ENCODE data around the gene SAMSN1. TPM values are rescaled to one million over a fixed set of nuclear protein-coding genes. Genes with fewer than 3 reads are reported as not detected.

Gene SAMSN1
- total RNA-seq, 1 donor from 2014 or later = 1.0 TPM

DNA sequence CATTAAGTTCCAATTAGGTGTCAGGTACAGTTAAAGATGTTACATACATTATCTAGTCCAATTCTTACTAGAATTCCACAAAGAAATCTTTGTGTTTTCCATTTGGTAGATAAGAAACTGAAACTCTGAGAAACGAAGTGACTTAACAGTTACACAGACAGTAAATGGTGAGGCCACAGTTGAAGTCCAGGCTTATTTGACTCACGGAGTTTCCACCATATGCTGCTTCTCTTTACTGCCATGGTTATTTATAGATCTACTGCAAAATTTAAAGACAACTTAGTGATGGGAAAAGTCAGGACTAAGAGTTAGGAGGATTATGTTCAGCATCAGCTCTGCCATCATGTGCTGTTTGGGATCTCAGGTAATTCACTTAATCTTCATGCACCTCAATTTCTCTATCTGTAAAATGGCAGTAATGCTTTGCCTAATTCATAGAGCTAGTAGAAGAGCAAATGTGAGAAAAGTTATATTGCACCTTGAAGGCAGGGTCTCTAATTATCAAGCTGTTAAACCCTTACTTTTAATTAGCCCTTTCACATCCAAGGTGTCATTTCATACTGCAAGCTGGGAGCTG, 26.2 kb upstream of the SAMSN1 start:
- DNase-seq = no peak
- Histone ChIP-seq H3K4me3 (no peak overlapping the region), H3K27ac (replicated peaks) (no peak overlapping the region), H3K27me3 (ENCODE audit: low read depth) (no peaks in the 10 kb centered on the region), H3K4me1 (no peaks in the 10 kb centered on the region), H3K36me3 (no peaks in the 10 kb centered on the region), H3K9me3 (replicated peaks) (no peaks in the 10 kb centered on the region)
- TF ChIP-seq, protein P1, sequence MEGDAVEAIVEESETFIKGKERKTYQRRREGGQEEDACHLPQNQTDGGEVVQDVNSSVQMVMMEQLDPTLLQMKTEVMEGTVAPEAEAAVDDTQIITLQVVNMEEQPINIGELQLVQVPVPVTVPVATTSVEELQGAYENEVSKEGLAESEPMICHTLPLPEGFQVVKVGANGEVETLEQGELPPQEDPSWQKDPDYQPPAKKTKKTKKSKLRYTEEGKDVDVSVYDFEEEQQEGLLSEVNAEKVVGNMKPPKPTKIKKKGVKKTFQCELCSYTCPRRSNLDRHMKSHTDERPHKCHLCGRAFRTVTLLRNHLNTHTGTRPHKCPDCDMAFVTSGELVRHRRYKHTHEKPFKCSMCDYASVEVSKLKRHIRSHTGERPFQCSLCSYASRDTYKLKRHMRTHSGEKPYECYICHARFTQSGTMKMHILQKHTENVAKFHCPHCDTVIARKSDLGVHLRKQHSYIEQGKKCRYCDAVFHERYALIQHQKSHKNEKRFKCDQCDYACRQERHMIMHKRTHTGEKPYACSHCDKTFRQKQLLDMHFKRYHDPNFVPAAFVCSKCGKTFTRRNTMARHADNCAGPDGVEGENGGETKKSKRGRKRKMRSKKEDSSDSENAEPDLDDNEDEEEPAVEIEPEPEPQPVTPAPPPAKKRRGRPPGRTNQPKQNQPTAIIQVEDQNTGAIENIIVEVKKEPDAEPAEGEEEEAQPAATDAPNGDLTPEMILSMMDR (IDR thresholded peaks at IDR 0.05; ENCODE audit: borderline replicate concordance) = no peak
- intact Hi-C loops (cut with micrococcal nuclease) = no loop called here

DNA sequence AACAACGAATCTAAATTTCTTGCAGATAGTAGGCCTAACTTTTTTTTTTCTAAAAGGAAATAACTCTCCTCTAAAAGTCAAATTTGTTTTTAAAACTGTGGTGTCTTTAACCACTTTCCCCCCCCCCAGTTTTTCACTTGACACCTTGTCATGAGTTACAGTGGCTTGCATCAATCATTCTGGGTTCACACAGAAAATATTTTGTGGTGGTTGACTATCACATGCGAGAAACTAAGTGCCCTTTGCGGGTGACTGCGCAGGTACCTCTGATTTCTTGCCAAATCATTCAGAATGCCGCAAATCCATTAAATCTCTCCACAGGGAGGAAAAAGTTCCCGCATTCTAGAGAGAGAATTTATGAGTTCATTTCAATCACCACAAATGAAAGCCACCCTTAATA, 23.8 kb upstream of the SAMSN1 start:
- Histone ChIP-seq H3K4me1 (no peaks in the 10 kb centered on the region), H3K27ac (replicated peaks) (no peak overlapping the region), H3K27me3 (ENCODE audit: low read depth) (no peaks in the 10 kb centered on the region), H3K36me3 (no peaks in the 10 kb centered on the region), H3K4me3 (no peak overlapping the region), H3K9me3 (replicated peaks) (no peaks in the 10 kb centered on the region)
- intact Hi-C loops (cut with micrococcal nuclease) = no loop called here
- TF ChIP-seq, protein P1 (IDR thresholded peaks at IDR 0.05; ENCODE audit: borderline replicate concordance) = no peak
- DNase-seq = no peak

DNA sequence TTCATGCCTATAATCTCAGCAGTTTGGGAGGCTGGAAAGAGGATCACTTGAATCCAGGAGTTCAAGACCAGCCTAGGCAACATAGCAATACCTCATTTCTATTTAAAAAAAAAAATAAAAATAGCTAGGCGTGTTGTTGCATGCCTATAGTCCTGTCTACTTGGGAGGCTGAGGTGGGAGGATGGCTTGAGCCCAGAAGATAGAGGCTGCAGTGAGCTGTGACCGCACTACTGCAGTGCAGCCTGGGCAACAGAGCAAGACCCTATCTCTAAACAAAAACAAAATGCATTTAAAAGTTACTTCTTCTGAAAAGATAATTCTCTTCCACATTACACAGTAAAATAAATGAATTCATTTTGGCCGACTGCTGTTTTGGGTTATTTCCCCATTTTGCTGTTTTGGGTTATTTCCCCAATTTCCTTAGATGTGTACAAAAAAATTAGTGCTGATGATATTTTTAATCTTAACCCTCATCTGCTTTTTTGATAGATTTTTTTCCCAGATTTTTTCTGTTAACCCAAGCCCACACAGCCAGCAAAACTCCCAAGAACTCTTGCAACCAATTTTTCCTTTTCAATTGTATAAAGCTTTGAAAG, 23.0 kb upstream of the SAMSN1 start:
- TF ChIP-seq, protein P1 (IDR thresholded peaks at IDR 0.05; ENCODE audit: borderline replicate concordance) = no peak
- no peak overlapping the region for H3K4me3 ChIP-seq
- DNase-seq = no peak
- no peaks in the 10 kb centered on the region for H3K9me3 ChIP-seq (replicated peaks)
- intact Hi-C loops (cut with micrococcal nuclease) = no loop called here
- no peaks in the 10 kb centered on the region for H3K4me1 ChIP-seq
- H3K36me3 ChIP-seq = no peaks in the 10 kb centered on the region
- no peak overlapping the region for H3K27ac ChIP-seq (replicated peaks)
- no peaks in the 10 kb centered on the region for H3K27me3 ChIP-seq (ENCODE audit: low read depth)

DNA sequence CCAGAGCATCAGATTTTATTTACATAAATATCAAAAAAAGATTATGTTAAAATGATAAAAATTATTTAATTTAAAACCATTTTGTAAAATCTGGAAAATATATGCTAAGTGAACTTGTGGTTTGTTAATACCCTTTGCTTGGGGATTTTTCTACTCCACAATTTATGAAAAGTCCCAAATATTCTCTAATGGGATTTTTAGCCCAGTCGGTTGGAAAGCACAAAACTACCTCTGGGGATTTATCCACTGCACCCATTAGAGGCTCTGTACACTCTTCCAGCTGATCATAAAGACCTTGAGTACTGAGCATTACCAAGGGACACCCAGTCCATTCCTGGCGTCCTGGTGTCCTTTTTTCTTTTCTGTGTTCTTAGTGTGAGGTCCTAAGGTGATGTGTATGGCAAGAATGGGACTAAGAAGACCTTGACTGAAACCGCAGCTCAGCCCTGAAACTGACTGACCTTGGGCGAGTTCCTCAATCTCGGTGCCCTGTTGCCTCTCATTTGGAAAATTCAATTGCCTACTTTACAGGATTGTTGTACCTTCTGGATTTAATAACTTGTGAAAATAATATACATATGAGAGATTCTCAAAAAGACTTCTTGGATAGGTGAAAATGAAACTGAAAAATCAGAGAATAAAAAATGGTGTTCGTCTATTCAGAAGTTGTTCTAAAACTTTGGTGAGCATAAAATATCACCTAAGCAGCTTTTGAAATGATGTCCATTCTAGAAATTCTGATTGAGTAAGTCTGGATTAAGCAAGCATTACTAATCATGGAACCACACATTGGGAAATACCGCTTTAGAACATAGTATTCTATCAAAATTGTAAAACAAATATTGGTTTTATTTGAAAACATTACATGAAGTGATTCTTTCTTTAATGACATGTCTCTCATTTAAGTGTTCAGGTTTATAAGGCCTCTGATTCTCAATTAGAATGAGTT, 21.5 kb upstream of the SAMSN1 start:
- TF ChIP-seq, protein P1 (IDR thresholded peaks at IDR 0.05; ENCODE audit: borderline replicate concordance) = no peak
- Histone ChIP-seq H3K4me3 (no peak overlapping the region), H3K27me3 (ENCODE audit: low read depth) (no peaks in the 10 kb centered on the region), H3K27ac (replicated peaks) (no peak overlapping the region), H3K4me1 (no peaks in the 10 kb centered on the region), H3K36me3 (no peaks in the 10 kb centered on the region), H3K9me3 (replicated peaks) (no peaks in the 10 kb centered on the region)
- DNase-seq = no peak
- intact Hi-C loops (cut with micrococcal nuclease) = no loop called here

DNA sequence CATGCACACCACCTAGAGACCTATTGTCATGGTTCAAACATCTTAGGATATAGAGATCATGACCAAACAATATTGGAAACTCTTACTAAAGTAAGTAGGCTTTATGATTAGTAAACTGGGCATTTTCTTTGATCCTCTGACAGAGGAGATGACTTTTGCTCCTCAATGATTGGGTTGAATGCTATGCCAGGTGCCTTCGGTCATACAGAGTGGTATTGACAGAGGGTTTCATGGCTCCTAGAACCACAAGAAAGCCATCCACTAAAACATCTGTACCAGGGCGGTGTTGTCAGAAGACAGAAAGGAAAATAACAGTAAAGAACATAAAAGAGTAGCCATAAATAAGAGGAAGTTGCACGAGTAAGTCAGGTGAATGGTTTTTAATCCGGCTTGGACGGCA, 20.8 kb upstream of the SAMSN1 start:
- TF ChIP-seq, protein P1 (IDR thresholded peaks at IDR 0.05; ENCODE audit: borderline replicate concordance) = no peak
- Histone ChIP-seq H3K27ac (replicated peaks) (no peak overlapping the region), H3K36me3 (no peaks in the 10 kb centered on the region), H3K4me3 (no peak overlapping the region), H3K9me3 (replicated peaks) (no peaks in the 10 kb centered on the region), H3K4me1 (no peaks in the 10 kb centered on the region), H3K27me3 (ENCODE audit: low read depth) (no peaks in the 10 kb centered on the region)
- no peak for DNase-seq
- intact Hi-C loops (cut with micrococcal nuclease) = no loop called here

Data from left ventricle myocardium inferior (tissue), 1 donor.